ENCODE measurements around the gene ACLY. TPM values are rescaled to one million over a fixed set of nuclear protein-coding genes. Genes with fewer than 3 reads are reported as not detected.
"Not testable (repeated sequence)": the region's sequence is repeated elsewhere in the genome, so short reads cannot be mapped to it uniquely, and the experiment has no call there.

The ACLY gene
- total and polyA plus RNA-seq, 10 of the 15 experiments (the other 5 are each of a cell fraction or from before 2014, with no cell fraction given): 32.6 to 224 (median 114) TPM

- intact Hi-C loops (cut with micrococcal nuclease; ENCODE audit: unreplicated experiment); DNase-seq (ENCODE audit: low read depth, low spot score); H2AFZ ChIP-seq (ENCODE audit: control insufficient read depth, low read depth, low read length); H3K27ac ChIP-seq (ENCODE audit: control insufficient read depth, insufficient read depth); H3K79me2 ChIP-seq (ENCODE audit: control insufficient read depth, insufficient read depth, low read length); H3K9me3 ChIP-seq (replicated peaks; ENCODE audit: control insufficient read depth, insufficient read depth, low read length); H3K27me3 ChIP-seq (replicated peaks in 1 of 2; ENCODE audit: control insufficient read depth in 2 of 2, insufficient read depth in 2 of 2, low read length in 1 of 2); H3K36me3 ChIP-seq (ENCODE audit: control insufficient read depth in 2 of 2, insufficient read depth in 2 of 2, low read length in 1 of 2); H3K9ac ChIP-seq (ENCODE audit: control insufficient read depth, insufficient read depth, low read length); H4K20me1 ChIP-seq (ENCODE audit: control insufficient read depth, insufficient read depth); ATAC-seq; H3K4me1 ChIP-seq (ENCODE audit: control insufficient read depth, insufficient read depth, low read length); BruUV-seq (replicated peaks); H3K4me2 ChIP-seq (ENCODE audit: control insufficient read depth, insufficient read depth); H3K4me3 ChIP-seq; FAIRE-seq; RAD21 ChIA-PET (ENCODE audit: unreplicated experiment); in situ Hi-C loops (cut with MboI): not testable (repeated sequence)
- SMC1A ChIA-PET (ENCODE audit: uncharacterized antibody, unreplicated experiment): interaction anchor here (1.5 to 1.6 kb wide), 2 partner anchors 18 to 20 kb away, joined by 4 to 5 read pairs; no protein-coding TSS in a partner anchor
- POLR2A ChIA-PET: interaction anchor here (0.5 kb wide), 1 partner anchor 449 kb away, joined by 3 read pairs; no protein-coding TSS in a partner anchor
- CTCF ChIA-PET: interaction anchor here (0.8 to 1.1 kb wide), 4 partner anchors 12 to 133 kb away, joined by 3 to 4 read pairs (median 3); no protein-coding TSS in a partner anchor
- 88% methylated on average over 10 of the region's 10 CpGs for WGBS (ENCODE audit: insufficient coverage, insufficient replicate concordance, low lambda C conversion rate, missing lambda C conversion rate)
Measured at GRCh38 chr17:41829961-41830360, 88.8 kb downstream of the ACLY start.

- intact Hi-C loops (cut with micrococcal nuclease; ENCODE audit: unreplicated experiment): no loop called here
- WGBS (ENCODE audit: insufficient coverage, insufficient replicate concordance, low lambda C conversion rate, missing lambda C conversion rate): 76% methylated on average over 19 of the region's 19 CpGs
- in situ Hi-C loops (cut with MboI): no loop called here
- H3K4me1 ChIP-seq (ENCODE audit: control insufficient read depth, insufficient read depth, low read length): no peaks in the 10 kb centered on the region
- H3K9ac ChIP-seq (ENCODE audit: control insufficient read depth, insufficient read depth, low read length): no peak overlapping the region
- H3K4me3 ChIP-seq: no peak overlapping the region
- H3K9me3 ChIP-seq (replicated peaks; ENCODE audit: control insufficient read depth, insufficient read depth, low read length): no peaks in the 10 kb centered on the region
- H3K4me2 ChIP-seq (ENCODE audit: control insufficient read depth, insufficient read depth): no peak overlapping the region
- ATAC-seq: no peak
- no TSS peak for BruUV-seq (replicated peaks)
- no peak overlapping the region for H2AFZ ChIP-seq (ENCODE audit: control insufficient read depth, low read depth, low read length)
- ChIA-PET POLR2A (no interaction called here), SMC1A (ENCODE audit: uncharacterized antibody, unreplicated experiment) (no interaction called here), CTCF (no interaction called here), RAD21 (ENCODE audit: unreplicated experiment) (no interaction called here)
- no peak for FAIRE-seq
- H3K79me2 ChIP-seq (ENCODE audit: control insufficient read depth, insufficient read depth, low read length): no peaks in the 10 kb centered on the region
- H3K36me3 ChIP-seq (ENCODE audit: control insufficient read depth in 2 of 2, insufficient read depth in 2 of 2, low read length in 1 of 2): peaks cover 0 to 3% of the 10 kb centered on the region in 2 experiments; a peak in 1 of 4 replicates
- no peak overlapping the region for H3K27ac ChIP-seq (ENCODE audit: control insufficient read depth, insufficient read depth)
- H3K27me3 ChIP-seq (replicated peaks in 1 of 2; ENCODE audit: control insufficient read depth in 2 of 2, insufficient read depth in 2 of 2, low read length in 1 of 2): no peaks in the 10 kb centered on the region
- DNase-seq (ENCODE audit: low read depth, low spot score): no peak
- H4K20me1 ChIP-seq (ENCODE audit: control insufficient read depth, insufficient read depth): no peaks in the 10 kb centered on the region
- TF ChIP-seq RBBP5 (conservative IDR thresholded peaks at IDR 0.05): no peak
- TF ChIP-seq YY1 (IDR thresholded peaks at IDR 0.05; ENCODE audit: low read depth, low read length): no peak
- no peak for TF ChIP-seq SP1 (IDR thresholded peaks at IDR 0.05; ENCODE audit: low read depth, low read length)
- TF ChIP-seq POU2F2 (IDR thresholded peaks at IDR 0.05; ENCODE audit: borderline replicate concordance, low read depth, low read length): no peak
- no peak for TF ChIP-seq MEF2B (IDR thresholded peaks at IDR 0.05; ENCODE audit: partially characterized antibody, poor library complexity, severe bottlenecking)
- no peak for TF ChIP-seq CBFB (IDR thresholded peaks at IDR 0.05; ENCODE audit: low read depth)
- no peak for TF ChIP-seq NFXL1 (IDR thresholded peaks at IDR 0.05; ENCODE audit: borderline replicate concordance)
- no peak for TF ChIP-seq CTCF (IDR thresholded peaks at IDR 0.05 in 2 of 3, conservative IDR thresholded peaks at IDR 0.05 in 1 of 3; ENCODE audit: control insufficient read depth in 2 of 3, extremely low read depth in 1 of 3, insufficient read depth in 1 of 3, low read depth in 3 of 3, low read length in 3 of 3)
- TF ChIP-seq FOS (IDR thresholded peaks at IDR 0.05; ENCODE audit: borderline replicate concordance, extremely low read depth, insufficient read length): no peak
- no peak for TF ChIP-seq POLR2A (IDR thresholded peaks at IDR 0.05; ENCODE audit: low read depth, low read length)
Measured at GRCh38 chr17:41825175-41825845, 93.4 kb downstream of the ACLY start.

All from GM12878 (cell line).